Chondrocyte (in vitro differentiated cells): ENCODE results near the gene IL22RA2. TPM values are rescaled to one million over a fixed set of nuclear protein-coding genes. Genes with fewer than 3 reads are reported as not detected.
"Not testable (repeated sequence)": the region's sequence is repeated elsewhere in the genome, so short reads cannot be mapped to it uniquely, and the experiment has no call there.

Experiments used
- DNase-seq: peaks from one replicate; pipeline ENCODE4 v3.0.0; 2021; ENCODE audit warnings: mixed read lengths, low spot score
- H3K27ac Mint-ChIP-seq: one replicate; pipeline ENCODE4 v1.8.0; 2021; ENCODE audit warnings: mild to moderate bottlenecking, moderate library complexity, mixed read lengths; ENCODE audit not compliant: unreplicated experiment
- H3K27me3 Mint-ChIP-seq: 2 replicates; pipeline ENCODE4 v1.8.0; 2021; ENCODE audit warnings: low read depth, mixed read lengths
- H3K36me3 Mint-ChIP-seq: 2 replicates; pipeline ENCODE4 v1.8.0; 2021; ENCODE audit warnings: low read depth, mixed read lengths
- H3K4me1 Mint-ChIP-seq: 2 replicates; pipeline ENCODE4 v1.8.0; 2021; ENCODE audit warnings: low read depth, mild to moderate bottlenecking, mixed read lengths
- H3K4me3 Mint-ChIP-seq: one replicate; pipeline ENCODE4 v1.8.0; 2021; ENCODE audit warnings: mild to moderate bottlenecking, moderate library complexity, mixed read lengths; ENCODE audit not compliant: unreplicated experiment
- H3K9me3 Mint-ChIP-seq: 2 replicates; pipeline ENCODE4 v1.8.0; 2021; ENCODE audit warnings: low read depth, mixed read lengths
- CTCF ChIP-seq: fragments of 200-600 bp; sonication (generic); IDR thresholded peaks from 2 replicates; pipeline ENCODE4 v1.5.0; 2021; ENCODE audit warnings: antibody characterized with exemption, mild to moderate bottlenecking, moderate library complexity
- total RNA-seq: library from RNA; stranded (reverse); gene quantifications from 3 replicates; pipeline ENCODE4 v1.2.1, GENCODE V29; 2021

The IL22RA2 gene
- total RNA-seq, 1 donor from 2014 or later = not detected

- peaks cover 81% of the 10 kb centered on the region for H3K4me1 Mint-ChIP-seq
- H3K9me3 Mint-ChIP-seq = peaks cover 3% of the 10 kb centered on the region
- TF ChIP-seq CTCF = no peak
- no peak overlapping the region for H3K4me3 Mint-ChIP-seq
- DNase-seq = no peak
- H3K36me3 Mint-ChIP-seq = peaks cover 5% of the 10 kb centered on the region
- no peak overlapping the region for H3K27ac Mint-ChIP-seq
- H3K27me3 Mint-ChIP-seq = no peaks in the 10 kb centered on the region
Measured at GRCh38 chr6:137213813-137214212, 40.4 kb upstream of the IL22RA2 start.

GRCh38 chr6:137213331-137213740 lies 39.9 kb upstream of the IL22RA2 start:
- Mint-ChIP-seq H3K27ac (peak overlapping the region; percentile 46), H3K4me3 (peak overlapping the region; percentile 33), H3K4me1 (peaks cover 81% of the 10 kb centered on the region), H3K9me3 (peaks cover 3% of the 10 kb centered on the region), H3K27me3 (no peaks in the 10 kb centered on the region), H3K36me3 (peaks cover 5% of the 10 kb centered on the region)
- DNase-seq = no peak
- TF ChIP-seq CTCF = no peak

DNA sequence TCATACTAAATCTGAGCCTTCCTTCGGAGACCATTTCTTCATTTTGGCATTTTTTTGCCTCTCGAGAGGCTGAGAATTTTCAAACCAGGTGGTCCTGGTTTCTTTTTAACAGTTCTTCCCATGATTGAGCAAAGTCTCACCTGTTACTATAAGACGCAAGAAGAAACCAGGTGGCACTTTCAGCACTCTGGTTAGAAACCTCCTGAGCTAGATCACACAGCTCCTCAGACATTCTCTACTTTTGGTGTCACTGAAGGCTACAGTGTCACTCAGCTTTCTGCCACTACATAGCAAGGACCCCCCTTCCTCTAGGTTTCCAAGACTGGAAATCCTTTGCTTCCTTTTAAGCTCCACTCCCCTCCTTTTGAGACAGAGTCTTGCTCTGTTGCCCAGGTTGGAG lies 38.5 kb upstream of the IL22RA2 start:
- Mint-ChIP-seq H3K27me3 (no peaks in the 10 kb centered on the region), H3K36me3 (peaks cover 5% of the 10 kb centered on the region), H3K27ac (peak overlapping the region; percentile 4), H3K9me3 (peaks cover 3% of the 10 kb centered on the region), H3K4me1 (peaks cover 73% of the 10 kb centered on the region), H3K4me3 (no peak overlapping the region)
- TF ChIP-seq CTCF = no peak
- no peak for DNase-seq

- no peak for TF ChIP-seq CTCF
- peaks cover 68% of the 10 kb centered on the region for H3K4me1 Mint-ChIP-seq
- no peak overlapping the region for H3K27ac Mint-ChIP-seq
- peaks cover 3% of the 10 kb centered on the region for H3K9me3 Mint-ChIP-seq
- H3K36me3 Mint-ChIP-seq = peaks cover 7% of the 10 kb centered on the region
- no peaks in the 10 kb centered on the region for H3K27me3 Mint-ChIP-seq
- no peak overlapping the region for H3K4me3 Mint-ChIP-seq
- no peak for DNase-seq
Measured at GRCh38 chr6:137210903-137211302, 37.5 kb upstream of the IL22RA2 start.

DNA sequence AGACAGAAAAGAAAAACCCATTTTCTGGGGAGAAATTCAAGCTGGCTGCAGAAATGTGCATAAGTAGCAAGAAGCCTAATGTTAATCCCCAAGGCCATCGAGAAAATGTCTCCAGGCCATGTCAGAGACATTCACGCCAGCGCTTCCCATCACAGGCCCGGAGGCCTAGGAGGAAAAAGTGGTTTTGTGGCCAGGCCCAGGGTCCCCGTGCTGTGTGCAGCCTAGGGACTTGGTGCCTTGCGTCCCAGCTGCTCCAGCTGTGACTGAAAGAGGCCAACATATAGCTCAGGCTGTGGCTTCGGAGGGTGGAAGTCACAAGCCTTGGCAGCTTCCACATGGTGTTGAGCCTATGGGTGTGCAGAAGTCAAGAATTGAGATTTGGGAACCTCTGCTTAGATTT lies 34.8 kb upstream of the IL22RA2 start:
- no peak for DNase-seq
- Mint-ChIP-seq H3K4me1 (peaks cover 46% of the 10 kb centered on the region), H3K27me3 (no peaks in the 10 kb centered on the region), H3K9me3 (peaks cover 3% of the 10 kb centered on the region), H3K36me3 (peaks cover 22% of the 10 kb centered on the region), H3K27ac (no peak overlapping the region), H3K4me3 (no peak overlapping the region)
- TF ChIP-seq CTCF = no peak

GRCh38 chr6:137207457-137207856 lies 34.0 kb upstream of the IL22RA2 start:
- not testable (repeated sequence) for H3K9me3 Mint-ChIP-seq, DNase-seq, H3K4me3 Mint-ChIP-seq, H3K27ac Mint-ChIP-seq, H3K27me3 Mint-ChIP-seq
- peaks cover 26% of the 10 kb centered on the region for H3K36me3 Mint-ChIP-seq
- H3K4me1 Mint-ChIP-seq = peaks cover 40% of the 10 kb centered on the region
